ENCODE data around the gene CFAP54. TPM values are rescaled to one million over a fixed set of nuclear protein-coding genes. Genes with fewer than 3 reads are reported as not detected.

CFAP54 gene
- total and polyA plus RNA-seq, 2 donors (not counting 3 experiments of a cell fraction or from before 2014, with no cell fraction given), result 3.6 to 26.9 TPM

- Histone ChIP-seq H3K4me2 (ENCODE audit: insufficient read depth, low read length) (peak overlapping the region; percentile 28), H3K9me1 (replicated peaks; ENCODE audit: control insufficient read depth, extremely low read depth, insufficient read depth, low read length) (no peaks in the 10 kb centered on the region), H3K36me3 (ENCODE audit: control insufficient read depth in 2 of 2, extremely low read depth in 1 of 2, insufficient read depth in 2 of 2, low read length in 2 of 2) (peaks cover 3 to 8% of the 10 kb centered on the region in 2 experiments), H2AFZ (ENCODE audit: low read depth, low read length) (no peak overlapping the region), H3K9me3 (replicated peaks; ENCODE audit: control insufficient read depth, insufficient read depth, low read length) (no peaks in the 10 kb centered on the region), H3K4me1 (ENCODE audit: control insufficient read depth, extremely low read depth, insufficient read depth, low read length) (peaks cover 16% of the 10 kb centered on the region), H3K4me3 (replicated peaks in 1 of 3; ENCODE audit: insufficient read depth in 1 of 3, low read depth in 1 of 3, low read length in 3 of 3) (no peak overlapping the region), H3K27ac (ENCODE audit: insufficient read depth, low read depth, low read length) (no peak overlapping the region), H4K20me1 (replicated peaks; ENCODE audit: control insufficient read depth, extremely low read depth, insufficient read depth, low read length) (no peaks in the 10 kb centered on the region), H3K9ac (replicated peaks; ENCODE audit: extremely low read depth, insufficient read depth, low read length) (no peak overlapping the region), H3K79me2 (ENCODE audit: control insufficient read depth, insufficient read depth, low read length) (peaks cover 3% of the 10 kb centered on the region), H3K27me3 (ENCODE audit: control insufficient read depth in 2 of 2, insufficient read depth in 2 of 2, low read length in 2 of 2) (no peaks in the 10 kb centered on the region)
- TF ChIP-seq FOS (IDR thresholded peaks at IDR 0.05; ENCODE audit: borderline replicate concordance, insufficient read depth, low read length) (no peak), MYC (IDR thresholded peaks at IDR 0.05; ENCODE audit: low read depth, low read length) (no peak), JUN (IDR thresholded peaks at IDR 0.05; ENCODE audit: borderline replicate concordance, insufficient read depth, insufficient read length, low read depth) (peak; percentile 3)
- dilution Hi-C loops (cut with MboI; ENCODE audit: extremely low pct_ligation_motif_present, low sequenced_read_pairs), result no loop called here
- FAIRE-seq, result no peak
- ChIA-PET CTCF (interaction anchor here (1.1 to 1.4 kb wide), 2 partner anchors 32 to 120 kb away, joined by 3 to 4 read pairs; partner anchors contain the start of genes CDK17 and CFAP54), POLR2A (interaction anchor here (0.6 to 1.0 kb wide), 3 partner anchors 10 to 75 kb away, joined by 3 to 9 read pairs (median 7); no protein-coding TSS in a partner anchor)
- intact Hi-C loops (cut with micrococcal nuclease), result no loop called here
- no peak for DNase-seq (ENCODE audit: low read depth, low spot score)
- BruUV-seq (replicated peaks), result no TSS peak
Measured at GRCh38 chr12:96520767-96521166, 31.4 kb downstream of the CFAP54 start.

GRCh38 chr12:96521895-96522682, 32.7 kb downstream of the CFAP54 start:
- no peak for FAIRE-seq
- Histone ChIP-seq H3K27me3 (ENCODE audit: control insufficient read depth in 2 of 2, insufficient read depth in 2 of 2, low read length in 2 of 2) (no peaks in the 10 kb centered on the region), H3K9me1 (replicated peaks; ENCODE audit: control insufficient read depth, extremely low read depth, insufficient read depth, low read length) (no peaks in the 10 kb centered on the region), H3K9ac (replicated peaks; ENCODE audit: extremely low read depth, insufficient read depth, low read length) (no peak overlapping the region), H3K27ac (ENCODE audit: insufficient read depth, low read depth, low read length) (no peak overlapping the region), H3K9me3 (replicated peaks; ENCODE audit: control insufficient read depth, insufficient read depth, low read length) (no peaks in the 10 kb centered on the region), H2AFZ (ENCODE audit: low read depth, low read length) (no peak overlapping the region), H3K4me2 (ENCODE audit: insufficient read depth, low read length) (no peak overlapping the region), H3K79me2 (ENCODE audit: control insufficient read depth, insufficient read depth, low read length) (peaks cover 3% of the 10 kb centered on the region), H4K20me1 (replicated peaks; ENCODE audit: control insufficient read depth, extremely low read depth, insufficient read depth, low read length) (no peaks in the 10 kb centered on the region), H3K4me3 (replicated peaks in 1 of 3; ENCODE audit: insufficient read depth in 1 of 3, low read depth in 1 of 3, low read length in 3 of 3) (no peak overlapping the region), H3K4me1 (ENCODE audit: control insufficient read depth, extremely low read depth, insufficient read depth, low read length) (peaks cover 17% of the 10 kb centered on the region), H3K36me3 (ENCODE audit: control insufficient read depth in 2 of 2, extremely low read depth in 1 of 2, insufficient read depth in 2 of 2, low read length in 2 of 2) (peaks cover 3 to 8% of the 10 kb centered on the region in 2 experiments)
- intact Hi-C loops (cut with micrococcal nuclease) (no loop called here), dilution Hi-C loops (cut with MboI; ENCODE audit: extremely low pct_ligation_motif_present, low sequenced_read_pairs) (no loop called here)
- ChIA-PET POLR2A (no interaction called here), CTCF (interaction anchor here (1.1 kb wide), 1 partner anchor 68 kb away, joined by 3 read pairs; no protein-coding TSS in a partner anchor)
- TF ChIP-seq POLR2AphosphoS5 (IDR thresholded peaks at IDR 0.05; ENCODE audit: insufficient read depth, low read depth, low read length) (no peak), GATA2 (IDR thresholded peaks at IDR 0.05; ENCODE audit: insufficient read depth, insufficient read length, low read depth, low read length) (no peak), FOS (IDR thresholded peaks at IDR 0.05; ENCODE audit: borderline replicate concordance, insufficient read depth, low read length) (no peak), EZH2 (IDR thresholded peaks at IDR 0.05; ENCODE audit: borderline replicate concordance, low read depth, low read length, severe bottlenecking) (no peak), MYC (IDR thresholded peaks at IDR 0.05; ENCODE audit: low read depth, low read length) (no peak), POLR2A (IDR thresholded peaks at IDR 0.05; ENCODE audit: low read depth, low read length) (no peak), MAX (IDR thresholded peaks at IDR 0.05; ENCODE audit: insufficient read depth, insufficient read length) (no peak)
- TF ChIP-seq, protein P1, sequence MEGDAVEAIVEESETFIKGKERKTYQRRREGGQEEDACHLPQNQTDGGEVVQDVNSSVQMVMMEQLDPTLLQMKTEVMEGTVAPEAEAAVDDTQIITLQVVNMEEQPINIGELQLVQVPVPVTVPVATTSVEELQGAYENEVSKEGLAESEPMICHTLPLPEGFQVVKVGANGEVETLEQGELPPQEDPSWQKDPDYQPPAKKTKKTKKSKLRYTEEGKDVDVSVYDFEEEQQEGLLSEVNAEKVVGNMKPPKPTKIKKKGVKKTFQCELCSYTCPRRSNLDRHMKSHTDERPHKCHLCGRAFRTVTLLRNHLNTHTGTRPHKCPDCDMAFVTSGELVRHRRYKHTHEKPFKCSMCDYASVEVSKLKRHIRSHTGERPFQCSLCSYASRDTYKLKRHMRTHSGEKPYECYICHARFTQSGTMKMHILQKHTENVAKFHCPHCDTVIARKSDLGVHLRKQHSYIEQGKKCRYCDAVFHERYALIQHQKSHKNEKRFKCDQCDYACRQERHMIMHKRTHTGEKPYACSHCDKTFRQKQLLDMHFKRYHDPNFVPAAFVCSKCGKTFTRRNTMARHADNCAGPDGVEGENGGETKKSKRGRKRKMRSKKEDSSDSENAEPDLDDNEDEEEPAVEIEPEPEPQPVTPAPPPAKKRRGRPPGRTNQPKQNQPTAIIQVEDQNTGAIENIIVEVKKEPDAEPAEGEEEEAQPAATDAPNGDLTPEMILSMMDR (IDR thresholded peaks at IDR 0.05; ENCODE audit: extremely low read depth in 1 of 2, insufficient read depth in 1 of 2, low read depth in 1 of 2, low read length in 2 of 2), result no peak
- DNase-seq (ENCODE audit: low read depth, low spot score), result no peak
- BruUV-seq (replicated peaks), result no TSS peak

All from endothelial cell of umbilical vein (primary cell).